ENCODE measurements around the gene UPF2. TPM values are rescaled to one million over a fixed set of nuclear protein-coding genes. Genes with fewer than 3 reads are reported as not detected.

Gene UPF2
- total and polyA plus RNA-seq, 2 of the 13 experiments (the other 11 are each of a cell fraction or from before 2014, with no cell fraction given): 6.2 to 14.5 TPM

DNA sequence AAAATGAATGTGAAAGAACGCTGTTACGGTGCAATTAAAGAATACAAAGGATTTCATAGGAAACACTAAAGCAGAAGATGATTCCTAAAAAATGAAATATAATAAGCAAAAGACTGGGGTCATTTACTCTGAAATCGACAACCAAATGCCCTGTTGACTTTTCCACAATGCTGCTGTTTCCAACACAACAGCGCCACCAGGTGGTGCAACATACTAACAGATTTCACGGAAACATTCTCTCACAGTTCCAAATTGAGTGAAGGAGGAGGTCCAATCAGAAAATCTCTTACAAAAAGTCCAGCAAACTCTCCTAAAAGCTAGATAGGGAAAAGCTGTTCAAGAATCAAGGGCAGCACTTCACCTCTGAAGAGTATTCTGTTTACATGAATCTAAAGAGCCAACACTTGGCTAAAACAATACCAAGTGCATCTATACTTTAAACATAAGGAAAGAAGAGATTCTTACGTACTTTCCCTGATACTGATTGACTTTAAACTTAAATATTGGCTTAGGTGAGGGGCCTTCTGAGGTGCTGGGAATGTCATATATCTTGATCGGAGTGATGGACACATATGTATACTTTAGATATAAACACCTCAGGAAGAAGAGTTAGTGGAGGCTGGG, 55.9 kb downstream of the UPF2 start (continued):
- TF ChIP-seq, protein P1, sequence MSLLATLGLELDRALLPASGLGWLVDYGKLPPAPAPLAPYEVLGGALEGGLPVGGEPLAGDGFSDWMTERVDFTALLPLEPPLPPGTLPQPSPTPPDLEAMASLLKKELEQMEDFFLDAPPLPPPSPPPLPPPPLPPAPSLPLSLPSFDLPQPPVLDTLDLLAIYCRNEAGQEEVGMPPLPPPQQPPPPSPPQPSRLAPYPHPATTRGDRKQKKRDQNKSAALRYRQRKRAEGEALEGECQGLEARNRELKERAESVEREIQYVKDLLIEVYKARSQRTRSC (CRISPR knock-in tag; IDR thresholded peaks at IDR 0.05; ENCODE audit: low read depth): no peak
- peak; percentile 88 for TF ChIP-seq RAD21 (CRISPR knock-in tag; IDR thresholded peaks at IDR 0.05)
- TF ChIP-seq ZZZ3 (CRISPR knock-in tag; IDR thresholded peaks at IDR 0.05; ENCODE audit: borderline replicate concordance): no peak
- TF ChIP-seq PHF21A (CRISPR knock-in tag; IDR thresholded peaks at IDR 0.05): no peak
- no peak for TF ChIP-seq SIN3B (IDR thresholded peaks at IDR 0.05; ENCODE audit: low read length)
- TF ChIP-seq MTF2 (CRISPR knock-in tag; IDR thresholded peaks at IDR 0.05; ENCODE audit: borderline replicate concordance): no peak
- no peak for TF ChIP-seq DR1 (CRISPR knock-in tag; IDR thresholded peaks at IDR 0.05)
- TF ChIP-seq RERE (CRISPR knock-in tag; IDR thresholded peaks at IDR 0.05; ENCODE audit: low read depth): no peak
- TF ChIP-seq ATF2 (CRISPR knock-in tag; IDR thresholded peaks at IDR 0.05): no peak
- TF ChIP-seq, protein P2, sequence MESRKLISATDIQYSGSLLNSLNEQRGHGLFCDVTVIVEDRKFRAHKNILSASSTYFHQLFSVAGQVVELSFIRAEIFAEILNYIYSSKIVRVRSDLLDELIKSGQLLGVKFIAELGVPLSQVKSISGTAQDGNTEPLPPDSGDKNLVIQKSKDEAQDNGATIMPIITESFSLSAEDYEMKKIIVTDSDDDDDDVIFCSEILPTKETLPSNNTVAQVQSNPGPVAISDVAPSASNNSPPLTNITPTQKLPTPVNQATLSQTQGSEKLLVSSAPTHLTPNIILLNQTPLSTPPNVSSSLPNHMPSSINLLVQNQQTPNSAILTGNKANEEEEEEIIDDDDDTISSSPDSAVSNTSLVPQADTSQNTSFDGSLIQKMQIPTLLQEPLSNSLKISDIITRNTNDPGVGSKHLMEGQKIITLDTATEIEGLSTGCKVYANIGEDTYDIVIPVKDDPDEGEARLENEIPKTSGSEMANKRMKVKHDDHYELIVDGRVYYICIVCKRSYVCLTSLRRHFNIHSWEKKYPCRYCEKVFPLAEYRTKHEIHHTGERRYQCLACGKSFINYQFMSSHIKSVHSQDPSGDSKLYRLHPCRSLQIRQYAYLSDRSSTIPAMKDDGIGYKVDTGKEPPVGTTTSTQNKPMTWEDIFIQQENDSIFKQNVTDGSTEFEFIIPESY (CRISPR knock-in tag; IDR thresholded peaks at IDR 0.05): peak; percentile 63; the same call in 1 of the 2 replicates
- no peak for TF ChIP-seq THAP7 (CRISPR knock-in tag; IDR thresholded peaks at IDR 0.05)
- no peak for TF ChIP-seq ZBTB14 (CRISPR knock-in tag; IDR thresholded peaks at IDR 0.05)
- no peak for TF ChIP-seq IRX3 (CRISPR knock-in tag; IDR thresholded peaks at IDR 0.05; ENCODE audit: borderline replicate concordance, low read depth)
- no peak for TF ChIP-seq ZNF503 (CRISPR knock-in tag; IDR thresholded peaks at IDR 0.05)
- no peak for TF ChIP-seq NFIB (CRISPR knock-in tag; IDR thresholded peaks at IDR 0.05; ENCODE audit: borderline replicate concordance)
